HG03342 (cell line): ENCODE results near the gene KIF5B.
"Not testable (repeated sequence)": the region's sequence is repeated elsewhere in the genome, so short reads cannot be mapped to it uniquely, and the experiment has no call there.

Source experiments
- ATAC-seq: cut with Tn5 transposase; IDR thresholded peaks from one replicate; pipeline ENCODE4 v1.9.1; 2021; ENCODE audit warnings: mild to moderate bottlenecking, moderate library complexity; ENCODE audit not compliant: unreplicated experiment

The KIF5B gene

GRCh38 chr10:32060347-32060746 lies 4.1 kb upstream of the KIF5B start:
- ATAC-seq: no peak

GRCh38 chr10:32059472-32059871 lies 3.2 kb upstream of the KIF5B start:
- ATAC-seq: no peak

GRCh38 chr10:32057036-32057372 lies 779 bp upstream of the KIF5B start:
- no peak for ATAC-seq

- peak; percentile 44 for ATAC-seq
Observed at GRCh38 chr10:32055478-32056135, 618 bp downstream of the KIF5B start.

- no peak for ATAC-seq
Observed at GRCh38 chr10:32054094-32054493, 2.1 kb downstream of the KIF5B start.

- ATAC-seq: not testable (repeated sequence)
Observed at GRCh38 chr10:32053392-32053791, 2.8 kb downstream of the KIF5B start.

- ATAC-seq: no peak
Observed at GRCh38 chr10:32051926-32052325, 4.3 kb downstream of the KIF5B start.

GRCh38 chr10:32050177-32050576 lies 6.0 kb downstream of the KIF5B start:
- no peak for ATAC-seq

- no peak for ATAC-seq
Observed at GRCh38 chr10:32049113-32049512, 7.1 kb downstream of the KIF5B start.

- ATAC-seq: no peak
Observed at GRCh38 chr10:32048282-32048681, 7.9 kb downstream of the KIF5B start.

- ATAC-seq: no peak
Observed at GRCh38 chr10:32047881-32048280, 8.3 kb downstream of the KIF5B start.

GRCh38 chr10:32046151-32046550 lies 10.1 kb downstream of the KIF5B start:
- ATAC-seq: no peak

GRCh38 chr10:32042730-32043129 lies 13.5 kb downstream of the KIF5B start:
- ATAC-seq: not testable (repeated sequence)

GRCh38 chr10:32041290-32042028 lies 14.8 kb downstream of the KIF5B start:
- no peak for ATAC-seq

- ATAC-seq: no peak
Observed at GRCh38 chr10:32039734-32040133, 16.5 kb downstream of the KIF5B start.

- ATAC-seq: no peak
Observed at GRCh38 chr10:32038777-32039176, 17.4 kb downstream of the KIF5B start.

- no peak for ATAC-seq
Observed at GRCh38 chr10:32036922-32037321, 19.3 kb downstream of the KIF5B start.

- ATAC-seq: no peak
Observed at GRCh38 chr10:32035038-32035437, 21.2 kb downstream of the KIF5B start.

GRCh38 chr10:32033171-32033570 lies 23.1 kb downstream of the KIF5B start:
- ATAC-seq: no peak

GRCh38 chr10:32031920-32032319 lies 24.3 kb downstream of the KIF5B start:
- ATAC-seq: no peak

GRCh38 chr10:32031424-32031823 lies 24.8 kb downstream of the KIF5B start:
- no peak for ATAC-seq

GRCh38 chr10:32028710-32029109 lies 27.5 kb downstream of the KIF5B start:
- ATAC-seq: no peak

- ATAC-seq: no peak
Observed at GRCh38 chr10:32023264-32023663, 33.0 kb downstream of the KIF5B start.
